ENCODE results near the gene PIK3IP1.
A peak's percentile ranks its signal among the peaks of the same experiment; 100 is the strongest.

The PIK3IP1 gene

GRCh38 chr22:31278151-31278621 lies 14.1 kb downstream of the PIK3IP1 start:
- peak; percentile 25 to 30 for ATAC-seq

GRCh38 chr22:31277741-31278140 lies 14.5 kb downstream of the PIK3IP1 start:
- peak; percentile 36 to 50 for ATAC-seq

- no peak for ATAC-seq
Observed at GRCh38 chr22:31276426-31277167, 15.7 kb downstream of the PIK3IP1 start.

- ATAC-seq, result no peak
Observed at GRCh38 chr22:31275576-31275975, 16.7 kb downstream of the PIK3IP1 start.

GRCh38 chr22:31275018-31275417 lies 17.3 kb downstream of the PIK3IP1 start:
- ATAC-seq, result no peak

- ATAC-seq, result no peak
Observed at GRCh38 chr22:31274017-31274416, 18.3 kb downstream of the PIK3IP1 start.

- peak; percentile 69 to 71 for ATAC-seq
Observed at GRCh38 chr22:31272522-31273446, 19.5 kb downstream of the PIK3IP1 start.

GRCh38 chr22:31271485-31271884 lies 20.8 kb downstream of the PIK3IP1 start:
- no peak for ATAC-seq

- ATAC-seq, result no peak
Observed at GRCh38 chr22:31271026-31271425, 21.3 kb downstream of the PIK3IP1 start.

GRCh38 chr22:31269892-31270579 lies 22.3 kb downstream of the PIK3IP1 start:
- no peak for ATAC-seq

- no peak for ATAC-seq
Observed at GRCh38 chr22:31268281-31268680, 24.0 kb downstream of the PIK3IP1 start.

- ATAC-seq, result no peak
Observed at GRCh38 chr22:31263896-31264640, 28.2 kb downstream of the PIK3IP1 start.

GRCh38 chr22:31262312-31263133 lies 29.8 kb downstream of the PIK3IP1 start:
- ATAC-seq, result no peak

- no peak for ATAC-seq
Observed at GRCh38 chr22:31260474-31260856, 31.8 kb downstream of the PIK3IP1 start.

GRCh38 chr22:31259798-31260473 lies 32.4 kb downstream of the PIK3IP1 start:
- ATAC-seq, result no peak

- ATAC-seq, result no peak
Observed at GRCh38 chr22:31253949-31254348, 38.3 kb downstream of the PIK3IP1 start.

- ATAC-seq, result no peak
Observed at GRCh38 chr22:31250740-31251600, 41.3 kb downstream of the PIK3IP1 start.

GRCh38 chr22:31248965-31249958 lies 43.0 kb downstream of the PIK3IP1 start:
- ATAC-seq, result no peak
